Loucy (cell line): ENCODE results near the gene ASH1L.

Experiments used
- H2AFZ ChIP-seq: fragments of 200-600 bp; sonication (generic); 2 replicates; pipeline ENCODE4 v1.6.0; 2016; ENCODE audit warnings: antibody characterized with exemption, mild to moderate bottlenecking, low read length, moderate library complexity
- H3F3A ChIP-seq: fragments of 200-600 bp; 2 replicates; pipeline ENCODE4 v1.6.0; 2016; ENCODE audit warnings: antibody characterized with exemption, low read depth, mild to moderate bottlenecking
- H3K27me3 ChIP-seq: fragments of 200-600 bp; sonication (generic); 2 replicates; pipeline ENCODE4 v1.6.1; 2014; ENCODE audit warnings: low read length, mild to moderate bottlenecking; ENCODE audit not compliant: insufficient read depth, poor library complexity, severe bottlenecking
- H3K36me3 ChIP-seq: fragments of 200-600 bp; sonication (generic); 2 replicates; pipeline ENCODE4 v1.6.1; 2016; ENCODE audit warnings: low read length; ENCODE audit not compliant: insufficient read depth
- H3K4me1 ChIP-seq: fragments of 200-600 bp; sonication (generic); 2 replicates; pipeline ENCODE4 v1.5.1; 2014; ENCODE audit warnings: low read length, mild to moderate bottlenecking; ENCODE audit not compliant: insufficient read depth, poor library complexity, severe bottlenecking
- H3K4me2 ChIP-seq: fragments of 200-600 bp; sonication (generic); 2 replicates; pipeline ENCODE4 v1.6.0; 2014; ENCODE audit warnings: antibody characterized with exemption, low read length, low read depth, mild to moderate bottlenecking; ENCODE audit not compliant: poor library complexity, severe bottlenecking
- H3K4me3 ChIP-seq: fragments of 200-600 bp; sonication (generic); 2 replicates; pipeline ENCODE4 v1.5.1; 2014; ENCODE audit warnings: low read length, mild to moderate bottlenecking, mixed read lengths; ENCODE audit not compliant: poor library complexity, severe bottlenecking
- H3K79me2 ChIP-seq: fragments of 200-600 bp; sonication (generic); 2 replicates; pipeline ENCODE4 v1.6.1; 2014; ENCODE audit warnings: low read length; ENCODE audit not compliant: insufficient read depth
- H3K9ac ChIP-seq: fragments of 200-600 bp; sonication (generic); 2 replicates; pipeline ENCODE4 v1.6.0; 2014; ENCODE audit warnings: mild to moderate bottlenecking, low read depth, low read length, moderate library complexity; ENCODE audit not compliant: poor library complexity, severe bottlenecking
- H3K9me2 ChIP-seq: fragments of 200-600 bp; sonication (generic); replicated peaks from 2 replicates; pipeline ENCODE4 v1.6.1; 2016; ENCODE audit warnings: low read depth, low read length, mixed read lengths
- H3K9me3 ChIP-seq: fragments of 200-600 bp; sonication (generic); 2 replicates; pipeline ENCODE4 v1.6.1; 2014; ENCODE audit warnings: mild to moderate bottlenecking, antibody characterized with exemption, low read length, low read depth; ENCODE audit not compliant: insufficient read depth
- H4K20me1 ChIP-seq: fragments of 200-600 bp; sonication (generic); 2 replicates; pipeline ENCODE4 v1.6.0; 2014; ENCODE audit warnings: antibody characterized with exemption, low read length, mild to moderate bottlenecking; ENCODE audit not compliant: insufficient read depth, poor library complexity, severe bottlenecking
- EZH2phosphoT487 ChIP-seq: fragments of 200-600 bp; IDR thresholded peaks from 2 replicates; pipeline ENCODE4 v1.6.1; 2018; ENCODE audit warnings: antibody characterized with exemption, mild to moderate bottlenecking, moderate library complexity, borderline replicate concordance
- TF ChIP-seq, protein P1 (sequence below): fragments of 200-600 bp; sonication (generic); conservative IDR thresholded peaks from 2 replicates; pipeline ENCODE4 v1.5.1; 2014; ENCODE audit warnings: mild to moderate bottlenecking, antibody characterized with exemption, low read length

Gene ASH1L

DNA sequence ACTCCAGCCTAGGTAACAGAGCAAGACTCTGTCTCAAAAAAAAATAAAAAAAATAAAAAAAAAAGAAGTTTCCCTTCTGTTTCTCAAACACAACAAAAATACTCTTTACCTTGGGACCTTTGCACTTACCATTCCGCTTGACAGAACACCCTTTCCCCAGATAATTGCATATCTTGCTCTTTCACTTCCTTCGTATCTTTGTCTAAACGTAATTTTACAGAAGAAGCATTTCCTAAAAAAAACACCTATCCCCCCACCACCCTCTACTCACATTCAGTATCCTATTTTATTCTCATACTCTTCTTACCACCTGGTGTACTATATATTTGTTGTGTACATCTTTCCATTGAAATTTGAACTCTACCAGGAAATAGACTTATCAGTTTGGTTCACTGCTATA, 32.7 kb downstream of the ASH1L start:
- TF ChIP-seq, protein P1, sequence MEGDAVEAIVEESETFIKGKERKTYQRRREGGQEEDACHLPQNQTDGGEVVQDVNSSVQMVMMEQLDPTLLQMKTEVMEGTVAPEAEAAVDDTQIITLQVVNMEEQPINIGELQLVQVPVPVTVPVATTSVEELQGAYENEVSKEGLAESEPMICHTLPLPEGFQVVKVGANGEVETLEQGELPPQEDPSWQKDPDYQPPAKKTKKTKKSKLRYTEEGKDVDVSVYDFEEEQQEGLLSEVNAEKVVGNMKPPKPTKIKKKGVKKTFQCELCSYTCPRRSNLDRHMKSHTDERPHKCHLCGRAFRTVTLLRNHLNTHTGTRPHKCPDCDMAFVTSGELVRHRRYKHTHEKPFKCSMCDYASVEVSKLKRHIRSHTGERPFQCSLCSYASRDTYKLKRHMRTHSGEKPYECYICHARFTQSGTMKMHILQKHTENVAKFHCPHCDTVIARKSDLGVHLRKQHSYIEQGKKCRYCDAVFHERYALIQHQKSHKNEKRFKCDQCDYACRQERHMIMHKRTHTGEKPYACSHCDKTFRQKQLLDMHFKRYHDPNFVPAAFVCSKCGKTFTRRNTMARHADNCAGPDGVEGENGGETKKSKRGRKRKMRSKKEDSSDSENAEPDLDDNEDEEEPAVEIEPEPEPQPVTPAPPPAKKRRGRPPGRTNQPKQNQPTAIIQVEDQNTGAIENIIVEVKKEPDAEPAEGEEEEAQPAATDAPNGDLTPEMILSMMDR: no peak
- TF ChIP-seq EZH2phosphoT487: no peak
- no peak overlapping the region for H3K4me2 ChIP-seq
- H2AFZ ChIP-seq: no peak overlapping the region
- no peaks in the 10 kb centered on the region for H3K9me2 ChIP-seq
- no peaks in the 10 kb centered on the region for H3K4me1 ChIP-seq
- H3K4me3 ChIP-seq: no peak overlapping the region
- no peaks in the 10 kb centered on the region for H3K27me3 ChIP-seq
- H3K79me2 ChIP-seq: peaks cover 96% of the 10 kb centered on the region
- no peaks in the 10 kb centered on the region for H3K9me3 ChIP-seq
- H3K36me3 ChIP-seq: peaks cover 5% of the 10 kb centered on the region; the same call in 1 of the 2 replicates
- H3K9ac ChIP-seq: no peak overlapping the region
- peaks cover 62% of the 10 kb centered on the region for H4K20me1 ChIP-seq
- peaks cover 3% of the 10 kb centered on the region; the same call in 1 of the 2 replicates for H3F3A ChIP-seq

DNA sequence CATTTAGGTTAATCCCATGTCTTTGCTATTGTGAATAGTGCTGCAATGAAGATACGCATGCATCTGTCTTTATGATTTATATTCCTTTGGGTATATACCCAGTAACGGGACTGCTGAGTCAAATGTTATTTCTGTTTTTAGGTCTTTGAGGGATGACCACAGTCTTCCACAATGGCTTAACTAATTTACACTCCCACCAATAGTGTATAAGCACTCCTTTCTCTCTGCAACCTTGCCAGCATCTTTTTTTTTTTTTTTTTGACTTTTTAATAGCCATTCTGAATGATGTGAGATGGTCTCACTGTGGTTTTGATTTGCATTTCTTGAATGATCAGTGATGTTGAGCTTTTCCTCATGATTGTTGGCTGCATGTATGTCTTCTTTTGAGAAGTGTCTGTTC, 33.5 kb downstream of the ASH1L start:
- H3K4me2 ChIP-seq: no peak overlapping the region
- peaks cover 96% of the 10 kb centered on the region for H3K79me2 ChIP-seq
- TF ChIP-seq EZH2phosphoT487: no peak
- TF ChIP-seq, protein P1: no peak
- H3K27me3 ChIP-seq: no peaks in the 10 kb centered on the region
- H3K4me1 ChIP-seq: no peaks in the 10 kb centered on the region
- no peak overlapping the region for H3K9ac ChIP-seq
- H4K20me1 ChIP-seq: peaks cover 56% of the 10 kb centered on the region
- H3K9me2 ChIP-seq: no peaks in the 10 kb centered on the region
- H3F3A ChIP-seq: peaks cover 3% of the 10 kb centered on the region; the same call in 1 of the 2 replicates
- peaks cover 5% of the 10 kb centered on the region; the same call in 1 of the 2 replicates for H3K36me3 ChIP-seq
- no peak overlapping the region for H3K4me3 ChIP-seq
- H2AFZ ChIP-seq: no peak overlapping the region
- no peaks in the 10 kb centered on the region for H3K9me3 ChIP-seq

DNA sequence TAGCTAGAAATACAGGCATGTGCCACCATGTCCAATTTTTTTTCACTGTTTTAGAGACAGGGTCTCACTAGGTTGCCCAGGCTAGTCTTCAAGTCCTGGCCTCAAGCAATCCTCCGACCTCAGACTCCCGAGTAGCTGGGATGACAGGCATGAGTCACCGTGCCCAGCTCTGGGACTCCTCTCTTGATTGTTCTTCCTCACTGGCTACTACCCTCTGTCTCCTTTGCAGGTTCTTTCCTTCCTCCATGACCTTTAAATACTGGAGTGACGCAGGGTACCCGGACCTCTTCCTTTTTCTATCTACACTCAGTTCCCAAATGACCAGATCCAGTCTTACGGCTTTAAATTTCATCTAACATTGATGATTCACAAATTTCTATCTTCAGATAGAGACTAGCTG, 34.9 kb downstream of the ASH1L start:
- peaks cover 96% of the 10 kb centered on the region for H3K79me2 ChIP-seq
- H3K4me1 ChIP-seq: no peaks in the 10 kb centered on the region
- H3K9me3 ChIP-seq: no peaks in the 10 kb centered on the region
- no peaks in the 10 kb centered on the region for H3K36me3 ChIP-seq
- H3K4me2 ChIP-seq: no peak overlapping the region
- H4K20me1 ChIP-seq: peaks cover 55% of the 10 kb centered on the region
- no peaks in the 10 kb centered on the region for H3K27me3 ChIP-seq
- H3K9me2 ChIP-seq: no peaks in the 10 kb centered on the region
- no peak for TF ChIP-seq EZH2phosphoT487
- no peak overlapping the region for H3K4me3 ChIP-seq
- H3F3A ChIP-seq: peaks cover 3% of the 10 kb centered on the region; the same call in 1 of the 2 replicates
- H2AFZ ChIP-seq: no peak overlapping the region
- no peak overlapping the region for H3K9ac ChIP-seq

DNA sequence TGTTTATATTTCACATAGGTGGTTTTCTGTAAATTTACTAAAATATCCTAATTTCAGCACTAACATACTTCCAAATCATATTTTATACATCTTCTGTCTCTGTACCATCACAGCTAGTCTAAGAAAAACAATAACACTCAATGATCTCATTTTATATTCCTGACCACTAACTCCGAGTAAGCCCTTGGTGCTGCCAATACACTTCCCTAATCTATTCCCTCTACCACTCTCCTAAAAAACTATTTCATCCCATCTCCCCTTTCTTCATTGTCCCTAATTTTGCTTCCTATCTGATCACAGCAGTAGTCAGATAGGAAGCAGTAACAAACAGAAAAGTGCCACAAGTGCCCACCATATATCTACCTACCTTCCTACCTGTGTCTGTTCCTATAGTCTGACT, 36.2 kb downstream of the ASH1L start:
- TF ChIP-seq, protein P1: no peak
- TF ChIP-seq EZH2phosphoT487: no peak
- Histone ChIP-seq H3F3A (no peaks in the 10 kb centered on the region), H3K4me3 (no peak overlapping the region), H3K9me2 (no peaks in the 10 kb centered on the region), H3K9me3 (no peaks in the 10 kb centered on the region), H3K4me2 (no peak overlapping the region), H3K79me2 (peaks cover 98% of the 10 kb centered on the region), H3K9ac (no peak overlapping the region), H3K27me3 (no peaks in the 10 kb centered on the region), H3K4me1 (no peaks in the 10 kb centered on the region), H3K36me3 (peaks cover under 1% of the 10 kb centered on the region; the same call in 1 of the 2 replicates), H2AFZ (no peak overlapping the region), H4K20me1 (peaks cover 56% of the 10 kb centered on the region)
